H1 (cell line): ENCODE measurements around the gene TSPAN9.

Source experiments
- CTCF ChIP-seq, 3 experiments: IDR thresholded peaks; 1 replicate in 2 of 3; 2 replicates in 1 of 3; pipeline versions ENCODE4 v1.5.1 to v1.6.1; 2011; ENCODE audit warnings: low read length in 3 of 3, mild to moderate bottlenecking in 3 of 3, inconsistent platforms in 2 of 3, low read depth in 1 of 3, moderate library complexity in 1 of 3; ENCODE audit not compliant: insufficient read depth in 1 of 3; ENCODE audit errors: control extremely low read depth in 1 of 3
- EP300 ChIP-seq, 2 experiments: IDR thresholded peaks; 1 replicate in 1 of 2; 2 replicates in 1 of 2; pipeline ENCODE4 v1.6.1; 2011 to 2012; ENCODE audit warnings: low read depth in 2 of 2, low read length in 2 of 2, mild to moderate bottlenecking in 2 of 2, borderline replicate concordance in 1 of 2, inconsistent platforms in 1 of 2, moderate library complexity in 1 of 2
- GTF2F1 ChIP-seq: IDR thresholded peaks from 2 replicates; pipeline ENCODE4 v1.6.1; 2012; ENCODE audit warnings: low read depth, low read length, improper control_type of control experiment, borderline replicate concordance
- KDM1A ChIP-seq: fragments of 200-600, 300-600 bp; sonication (generic); IDR thresholded peaks from 2 replicates; pipeline ENCODE4 v1.7.1; 2016; ENCODE audit warnings: mild to moderate bottlenecking, low read length, borderline replicate concordance
- KDM4A ChIP-seq: IDR thresholded peaks from one replicate; pipeline ENCODE4 v1.7.1; 2012; ENCODE audit warnings: low read depth, mild to moderate bottlenecking, moderate library complexity, low read length, inconsistent platforms; ENCODE audit not compliant: severe bottlenecking
- POLR2A ChIP-seq, 2 experiments: IDR thresholded peaks; 1 replicate in 1 of 2; 2 replicates in 1 of 2; pipeline ENCODE4 v1.6.1; 2011; ENCODE audit warnings: low read depth in 2 of 2, low read length in 2 of 2, mild to moderate bottlenecking in 2 of 2; ENCODE audit errors: control extremely low read depth in 1 of 2
- RAD21 ChIP-seq, 2 experiments: IDR thresholded peaks in 1 of 2; conservative IDR thresholded peaks in 1 of 2; 2 replicates each; pipeline ENCODE4 v1.6.1; 2011; ENCODE audit warnings: low read depth in 2 of 2, low read length in 2 of 2, improper control_type of control experiment in 1 of 2, inconsistent platforms in 1 of 2, mild to moderate bottlenecking in 1 of 2, moderate library complexity in 1 of 2
- SP1 ChIP-seq: IDR thresholded peaks from 2 replicates; pipeline ENCODE4 v1.6.1; 2011; ENCODE audit warnings: low read depth, low read length

- TF ChIP-seq RAD21 (IDR thresholded peaks at IDR 0.05 in 1 of 2, conservative IDR thresholded peaks at IDR 0.05 in 1 of 2; ENCODE audit: low read depth in 2 of 2, low read length in 2 of 2), result no peak
- TF ChIP-seq CTCF (IDR thresholded peaks at IDR 0.05; ENCODE audit: control extremely low read depth in 1 of 3, insufficient read depth in 1 of 3, low read depth in 1 of 3, low read length in 3 of 3), result no peak
- no peak for TF ChIP-seq GTF2F1
- no peak for TF ChIP-seq POLR2A (IDR thresholded peaks at IDR 0.05; ENCODE audit: control extremely low read depth in 1 of 2, low read depth in 2 of 2, low read length in 2 of 2)
- TF ChIP-seq KDM1A, result no peak
- TF ChIP-seq SP1, result no peak
- TF ChIP-seq EP300 (IDR thresholded peaks at IDR 0.05; ENCODE audit: borderline replicate concordance in 1 of 2, low read depth in 2 of 2, low read length in 2 of 2), result no peak
- no peak for TF ChIP-seq KDM4A
Observed at GRCh38 chr12:3216726-3217682, 139.8 kb downstream of the TSPAN9 start.
